ENCODE data around the gene SP1.

DNA sequence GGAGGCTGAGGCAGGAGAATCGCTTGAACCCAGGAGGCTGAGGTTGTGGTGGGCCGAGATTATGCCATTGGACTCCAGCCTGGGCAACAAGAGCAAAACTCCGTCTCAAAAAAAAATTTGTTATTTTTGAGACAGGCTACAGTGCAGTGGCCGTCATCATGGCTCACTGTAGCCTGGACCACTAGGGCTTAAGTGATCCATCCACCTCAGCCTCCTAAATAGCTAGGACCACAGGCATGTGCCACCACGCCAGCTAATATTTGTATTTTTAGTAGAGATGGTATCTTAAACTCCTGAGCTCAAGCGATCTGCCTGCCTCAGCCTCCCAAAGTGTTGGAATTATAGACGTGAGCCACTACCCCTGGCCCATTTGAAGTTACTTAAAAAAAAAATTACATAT lies 71.0 kb downstream of the SP1 start:
- TF ChIP-seq CTCF (IDR thresholded peaks at IDR 0.05) (no peak), POLR2AphosphoS5 (IDR thresholded peaks at IDR 0.05) (no peak), POLR2A (IDR thresholded peaks at IDR 0.05) (no peak)

Data from suprapubic skin (tissue), 4 donors.